Osteoblast (primary cell): ENCODE measurements around the gene LRCH4. TPM values are rescaled to one million over a fixed set of nuclear protein-coding genes. Genes with fewer than 3 reads are reported as not detected.

ENCODE experiments used
- DNase-seq: peaks from one replicate; pipeline ENCODE4 v3.0.0; 2011; ENCODE audit warnings: low spot score, mixed read lengths; ENCODE audit not compliant: insufficient read length; ENCODE audit errors: missing footprints
- H2AFZ ChIP-seq: 2 replicates; pipeline ENCODE4 v1.6.0; 2011; ENCODE audit warnings: mild to moderate bottlenecking, low read length
- H3K27ac ChIP-seq: 2 replicates; pipeline ENCODE4 v1.5.1; 2011; ENCODE audit warnings: mild to moderate bottlenecking, low read depth, low read length, moderate library complexity
- H3K27me3 ChIP-seq: 2 replicates; pipeline ENCODE4 v1.6.0; 2012; ENCODE audit warnings: mild to moderate bottlenecking, control low read depth, inconsistent platforms, low read length, moderate library complexity; ENCODE audit not compliant: insufficient read depth
- H3K36me3 ChIP-seq: 2 replicates; pipeline ENCODE4 v1.5.1; 2011; ENCODE audit warnings: mild to moderate bottlenecking, low read length, control low read depth, moderate library complexity; ENCODE audit not compliant: insufficient read depth
- H3K4me1 ChIP-seq: 2 replicates; pipeline ENCODE4 v1.5.1; 2011; ENCODE audit warnings: mild to moderate bottlenecking, low read length, control low read depth, moderate library complexity; ENCODE audit not compliant: insufficient read depth
- H3K4me2 ChIP-seq: 2 replicates; pipeline ENCODE4 v1.6.0; 2011; ENCODE audit warnings: mild to moderate bottlenecking, low read length; ENCODE audit not compliant: insufficient read depth
- H3K4me3 ChIP-seq: fragments of 200-600 bp; sonication (generic); 3 replicates; pipeline ENCODE4 v1.5.1; 2012; ENCODE audit warnings: mild to moderate bottlenecking, low read length, inconsistent platforms; ENCODE audit not compliant: insufficient read depth
- H3K79me2 ChIP-seq: 2 replicates; pipeline ENCODE4 v1.6.0; 2012; ENCODE audit warnings: mild to moderate bottlenecking, low read length, control low read depth, inconsistent platforms; ENCODE audit not compliant: insufficient read depth
- H3K9me3 ChIP-seq: 2 replicates; pipeline ENCODE4 v1.5.1; 2011; ENCODE audit warnings: low read depth, low read length, control low read depth
- H4K20me1 ChIP-seq: 2 replicates; pipeline ENCODE4 v1.6.0; 2012; ENCODE audit warnings: mild to moderate bottlenecking, low read length, control low read depth; ENCODE audit not compliant: insufficient read depth
- CTCF ChIP-seq: IDR thresholded peaks from 2 replicates; pipeline ENCODE4 v1.5.1; 2011; ENCODE audit warnings: mild to moderate bottlenecking, low read depth, low read length, moderate library complexity; ENCODE audit errors: extremely low read depth
- total RNA-seq: library from RNA; depleted of rRNA; stranded (reverse); fragments of >200 nt; gene quantifications from 2 replicates; pipeline ENCODE4 v1.2.3, GENCODE V29; 2012

LRCH4 gene
- total RNA-seq, 1 donor = 14.5 TPM

DNA sequence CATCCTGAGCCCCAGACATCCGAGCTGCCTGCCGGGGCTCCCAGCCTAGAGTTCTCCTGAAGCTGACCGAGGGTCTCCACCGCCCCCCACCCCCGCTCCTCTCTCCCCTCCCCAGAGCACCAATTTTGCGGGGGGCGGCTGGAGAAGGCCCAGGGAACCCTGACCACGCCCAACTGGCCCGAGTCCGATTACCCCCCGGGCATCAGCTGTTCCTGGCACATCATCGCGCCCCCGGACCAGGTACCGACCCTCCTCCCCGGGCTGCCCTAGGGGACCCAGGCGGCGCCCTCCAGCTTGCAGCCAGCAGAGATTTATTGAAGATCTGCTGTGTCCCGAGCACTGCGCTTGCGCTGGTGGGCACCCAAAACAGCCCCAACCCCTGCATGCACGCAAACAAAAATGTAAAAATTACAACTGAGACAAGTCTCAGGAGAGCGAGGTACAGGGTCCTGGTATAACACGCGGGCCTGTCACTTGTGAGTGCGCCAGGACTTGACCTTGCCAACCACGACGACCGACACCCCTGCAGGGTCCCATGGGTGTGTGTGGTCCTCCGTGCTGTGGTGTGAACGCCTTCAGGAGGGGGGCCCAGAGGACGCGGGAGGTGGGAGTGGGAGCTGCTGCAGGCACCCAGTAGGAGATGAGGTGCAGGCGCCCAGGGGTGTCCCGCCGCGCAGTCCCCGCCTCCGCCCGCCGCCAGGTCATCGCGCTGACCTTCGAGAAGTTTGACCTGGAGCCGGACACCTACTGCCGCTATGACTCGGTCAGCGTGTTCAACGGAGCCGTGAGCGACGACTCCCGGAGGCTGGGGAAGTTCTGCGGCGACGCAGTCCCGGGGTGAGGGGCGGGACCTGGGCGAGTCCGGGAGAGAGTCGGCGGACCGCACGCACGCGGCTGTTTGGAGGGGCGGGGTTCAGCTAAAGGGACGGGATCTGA is 19.3 kb upstream of the LRCH4 start:
- Histone ChIP-seq H3K36me3 (peaks cover 27% of the 10 kb centered on the region), H3K4me3 (peak overlapping the region; percentile 86), H3K4me1 (peaks cover 27% of the 10 kb centered on the region), H3K27ac (no peak overlapping the region), H3K9me3 (no peaks in the 10 kb centered on the region), H4K20me1 (peaks cover 5% of the 10 kb centered on the region), H2AFZ (no peak overlapping the region), H3K4me2 (peak overlapping the region; percentile 76), H3K79me2 (peaks cover 11% of the 10 kb centered on the region), H3K27me3 (no peaks in the 10 kb centered on the region)
- no peak for TF ChIP-seq CTCF
- peak; percentile 85 for DNase-seq

GRCh38 chr7:100604028-100604975 is 18.4 kb upstream of the LRCH4 start:
- H3K4me1 ChIP-seq = peaks cover 30% of the 10 kb centered on the region
- peak overlapping the region; percentile 86 for H3K4me3 ChIP-seq
- H3K4me2 ChIP-seq = peak overlapping the region; percentile 96
- no peaks in the 10 kb centered on the region for H3K27me3 ChIP-seq
- peak; percentile 97 for DNase-seq
- no peaks in the 10 kb centered on the region for H3K9me3 ChIP-seq
- H3K79me2 ChIP-seq = peaks cover 11% of the 10 kb centered on the region
- peak overlapping the region; percentile 74 for H2AFZ ChIP-seq
- peaks cover 27% of the 10 kb centered on the region for H3K36me3 ChIP-seq
- peaks cover 5% of the 10 kb centered on the region for H4K20me1 ChIP-seq
- H3K27ac ChIP-seq = peak overlapping the region; percentile 73
- TF ChIP-seq CTCF = peak; percentile 32

GRCh38 chr7:100603726-100604027 is 17.7 kb upstream of the LRCH4 start:
- H3K36me3 ChIP-seq = peaks cover 27% of the 10 kb centered on the region
- H2AFZ ChIP-seq = peak overlapping the region; percentile 74
- H3K4me2 ChIP-seq = peak overlapping the region; percentile 96
- H3K27ac ChIP-seq = peak overlapping the region; percentile 73
- no peaks in the 10 kb centered on the region for H3K27me3 ChIP-seq
- peak overlapping the region; percentile 86 for H3K4me3 ChIP-seq
- peaks cover 30% of the 10 kb centered on the region for H3K4me1 ChIP-seq
- H4K20me1 ChIP-seq = peaks cover 5% of the 10 kb centered on the region
- H3K9me3 ChIP-seq = no peaks in the 10 kb centered on the region
- H3K79me2 ChIP-seq = peaks cover 11% of the 10 kb centered on the region
- DNase-seq = peak; percentile 85
- TF ChIP-seq CTCF = no peak
